Fibroblast of skin of right quadriceps (primary cell): ENCODE results near the gene SCAMP1.

Experiments
- DNase-seq: peaks from one replicate; pipeline ENCODE4 v3.0.0-alpha.2; 2013

The SCAMP1 gene

GRCh38 chr5:78515670-78516069 lies 155.3 kb downstream of the SCAMP1 start:
- DNase-seq, result no peak

GRCh38 chr5:78518365-78519197 lies 158.2 kb downstream of the SCAMP1 start:
- peak; percentile 77 for DNase-seq

GRCh38 chr5:78519198-78519941 lies 159.0 kb downstream of the SCAMP1 start:
- DNase-seq, result no peak

- DNase-seq, result no peak
These were observed 161.0 kb downstream of the SCAMP1 start for GRCh38 chr5:78521455-78521854.

GRCh38 chr5:78522476-78523260 lies 162.3 kb downstream of the SCAMP1 start:
- no peak for DNase-seq

GRCh38 chr5:78523314-78524193 lies 163.1 kb downstream of the SCAMP1 start:
- DNase-seq, result no peak

GRCh38 chr5:78526049-78526525 lies 165.7 kb downstream of the SCAMP1 start:
- DNase-seq, result peak; percentile 82

- peak; percentile 91 for DNase-seq
These were observed 166.8 kb downstream of the SCAMP1 start for GRCh38 chr5:78527054-78527859.

GRCh38 chr5:78527925-78528324 lies 167.5 kb downstream of the SCAMP1 start:
- DNase-seq, result no peak
